ENCODE results near the gene GNRHR. TPM values are rescaled to one million over a fixed set of nuclear protein-coding genes. Genes with fewer than 3 reads are reported as not detected.

Gene GNRHR
- total and polyA plus RNA-seq, 2 of the 4 experiments (the other 2 are of a cell fraction), result not detected

- Histone ChIP-seq H2AK5ac (ENCODE audit: low read depth, low read length) (peak overlapping the region; percentile 38), H4K20me1 (ENCODE audit: insufficient read depth, low read length) (0 out of 2 replicates have a peak, but pooled peaks cover 5% of the 10 kb centered on the region), H3K9me3 (ENCODE audit: control insufficient read depth, insufficient read depth, low read length) (no peaks in the 10 kb centered on the region), H3K36me3 (ENCODE audit: control insufficient read depth, insufficient read depth, low read length) (no peaks in the 10 kb centered on the region), H4K8ac (ENCODE audit: low read depth in 2 of 2, low read length in 2 of 2) (peak overlapping the region in 1 of 2 experiments; percentile 24; a peak in 1 of 4 replicates), H3K56ac (ENCODE audit: extremely low read depth, insufficient read depth, low read length) (no peak overlapping the region), H2BK15ac (ENCODE audit: low read depth, low read length) (no peak overlapping the region), H2BK5ac (ENCODE audit: low read depth, low read length, poor library complexity, severe bottlenecking) (no peak overlapping the region), H3K27me3 (ENCODE audit: control insufficient read depth, insufficient read depth, low read length) (no peaks in the 10 kb centered on the region), H3K27ac (ENCODE audit: insufficient read depth, low read length) (no peak overlapping the region), H3K4me1 (ENCODE audit: control insufficient read depth, insufficient read depth, low read length) (peaks cover 8% of the 10 kb centered on the region), H2BK20ac (ENCODE audit: low read depth, low read length) (no peak overlapping the region), H3K23ac (ENCODE audit: low read depth, low read length) (no peak overlapping the region), H4K91ac (ENCODE audit: insufficient read depth, low read depth, low read length) (peak overlapping the region; percentile 2; the same call in 1 of the 2 replicates), H2AFZ (replicated peaks; ENCODE audit: low read length, poor library complexity) (peak overlapping the region; percentile 36), H3K79me1 (ENCODE audit: low read depth in 1 of 2, low read length in 2 of 2) (peaks cover 14 to 29% of the 10 kb centered on the region in 2 experiments), H3K18ac (ENCODE audit: low read depth, low read length) (peak overlapping the region; percentile 4; the same call in 1 of the 2 replicates), H3K14ac (replicated peaks; ENCODE audit: low read depth, low read length) (peak overlapping the region; percentile 51; the same call in 1 of the 2 replicates), H4K5ac (ENCODE audit: low read depth, low read length) (no peak overlapping the region), H2BK120ac (ENCODE audit: low read depth, low read length) (peak overlapping the region; percentile 1; the same call in 1 of the 2 replicates), H2AK9ac (replicated peaks; ENCODE audit: low read depth, low read length, poor library complexity) (no peak overlapping the region), H3K4me2 (ENCODE audit: low read depth, low read length) (0 out of 2 replicates have a peak overlapping the region, but pooled peaks have one; percentile 27), H3K9me1 (ENCODE audit: insufficient read depth, low read length) (peaks cover 12% of the 10 kb centered on the region; the same call in 1 of the 2 replicates), H3K4me3 (ENCODE audit: insufficient read depth, low read depth, low read length) (no peak overlapping the region), H3K4ac (ENCODE audit: low read depth, low read length) (peak overlapping the region; percentile 23; the same call in 1 of the 2 replicates), H3K9ac (ENCODE audit: low read depth, low read length) (no peak overlapping the region)
- TF ChIP-seq SMC3 (IDR thresholded peaks at IDR 0.05; ENCODE audit: low read depth, low read length) (no peak), NFE2L2 (IDR thresholded peaks at IDR 0.05; ENCODE audit: low read depth, low read length) (0 out of 2 replicates have a peak, but pooled peaks have one; percentile 28), MAFK (IDR thresholded peaks at IDR 0.05; ENCODE audit: low read depth, low read length) (peak; percentile 63), POLR2A (IDR thresholded peaks at IDR 0.05; ENCODE audit: low read depth, low read length) (no peak)
- peak; percentile 79 for DNase-seq
- CTCF ChIA-PET, result interaction anchor here (1.0 kb wide), 2 partner anchors 13 to 50 kb away, joined by 3 read pairs; partner anchors contain the start of gene UBA6
- WGBS, 2 experiments (ENCODE audit: extremely low coverage in 2 of 2, insufficient read length in 1 of 2), result 71% methylated on average over 1 of the region's 12 CpGs; no CpG with 5 or more reads in 1 of the 2 experiments
- dilution Hi-C loops (cut with HindIII; ENCODE audit: low sequenced_read_pairs, unreplicated experiment) (no loop called here), intact Hi-C loops (cut with micrococcal nuclease) (no loop called here), in situ Hi-C loops (cut with MboI; ENCODE audit: low sequenced_read_pairs) (no loop called here)
- peak; percentile 81 for ATAC-seq (ENCODE audit: low read depth)
- POLR2A ChIA-PET (ENCODE audit: unreplicated experiment), result no interaction called here
- BruUV-seq (replicated peaks), result no TSS peak
Observed at GRCh38 chr4:67713529-67714247, 40.5 kb downstream of the GNRHR start.

Data from IMR-90 (cell line).